ENCODE measurements around the gene DPP7.

DNA sequence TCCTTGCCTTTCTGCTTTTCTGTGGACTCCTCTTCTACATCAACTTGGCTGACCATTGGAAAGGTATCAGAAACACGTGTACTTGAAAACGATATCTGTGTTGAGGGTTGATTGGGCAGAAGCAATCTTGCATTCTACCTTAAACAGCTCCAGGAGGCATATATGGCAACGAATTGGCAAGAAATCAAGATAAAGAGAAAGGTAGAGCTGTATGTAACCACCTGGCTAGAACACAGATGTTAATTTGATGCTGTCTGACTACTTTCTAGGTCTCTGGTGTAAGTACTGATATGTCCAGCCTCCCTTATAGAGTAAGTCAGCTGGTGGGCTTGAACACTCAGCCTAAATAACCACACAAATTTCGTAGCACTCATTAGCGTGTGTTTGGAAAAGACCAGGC is 26.4 kb downstream of the DPP7 start:
- TF ChIP-seq, protein P1, sequence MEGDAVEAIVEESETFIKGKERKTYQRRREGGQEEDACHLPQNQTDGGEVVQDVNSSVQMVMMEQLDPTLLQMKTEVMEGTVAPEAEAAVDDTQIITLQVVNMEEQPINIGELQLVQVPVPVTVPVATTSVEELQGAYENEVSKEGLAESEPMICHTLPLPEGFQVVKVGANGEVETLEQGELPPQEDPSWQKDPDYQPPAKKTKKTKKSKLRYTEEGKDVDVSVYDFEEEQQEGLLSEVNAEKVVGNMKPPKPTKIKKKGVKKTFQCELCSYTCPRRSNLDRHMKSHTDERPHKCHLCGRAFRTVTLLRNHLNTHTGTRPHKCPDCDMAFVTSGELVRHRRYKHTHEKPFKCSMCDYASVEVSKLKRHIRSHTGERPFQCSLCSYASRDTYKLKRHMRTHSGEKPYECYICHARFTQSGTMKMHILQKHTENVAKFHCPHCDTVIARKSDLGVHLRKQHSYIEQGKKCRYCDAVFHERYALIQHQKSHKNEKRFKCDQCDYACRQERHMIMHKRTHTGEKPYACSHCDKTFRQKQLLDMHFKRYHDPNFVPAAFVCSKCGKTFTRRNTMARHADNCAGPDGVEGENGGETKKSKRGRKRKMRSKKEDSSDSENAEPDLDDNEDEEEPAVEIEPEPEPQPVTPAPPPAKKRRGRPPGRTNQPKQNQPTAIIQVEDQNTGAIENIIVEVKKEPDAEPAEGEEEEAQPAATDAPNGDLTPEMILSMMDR (IDR thresholded peaks at IDR 0.05; ENCODE audit: low read depth, low read length), result no peak
- no peak for TF ChIP-seq EZH2phosphoT487 (IDR thresholded peaks at IDR 0.05; ENCODE audit: low read depth)
